T47D (cell line): ENCODE results near the gene SAMMSON.

ENCODE experiments used
- DNase-seq, 2 experiments: peaks; one replicate each; pipeline versions ENCODE4 v3.0.0 to v3.0.0-alpha.2; 2011 to 2012; ENCODE audit warnings: low read depth in 1 of 2, low spot score in 1 of 2
- JUND ChIP-seq: IDR thresholded peaks from 2 replicates; pipeline ENCODE4 v1.6.1; 2012; ENCODE audit warnings: low read depth
- in situ Hi-C: cut with HindIII; loops from 2 replicates; pipeline ENCODE4 v1.10.0; 2016; ENCODE audit warnings: low sequenced_read_pairs, low pct_unique_long_range_greater_than_20kb

SAMMSON gene

GRCh38 chr3:69993757-69994156 is 5.8 kb upstream of the SAMMSON start:
- TF ChIP-seq JUND, result no peak
- in situ Hi-C loops, result no loop called here
- no peak for DNase-seq

- no peak for TF ChIP-seq JUND
- in situ Hi-C loops, result no loop called here
- DNase-seq, result no peak
Measured at GRCh38 chr3:69994919-69995318, 4.6 kb upstream of the SAMMSON start.

- in situ Hi-C loops, result no loop called here
- no peak for DNase-seq
- no peak for TF ChIP-seq JUND
Measured at GRCh38 chr3:69997631-69998307, 1.8 kb upstream of the SAMMSON start.

GRCh38 chr3:69998759-69999139 is 784 bp upstream of the SAMMSON start:
- no peak for DNase-seq
- no peak for TF ChIP-seq JUND
- in situ Hi-C loops, result no loop called here

GRCh38 chr3:70000028-70000410 is 486 bp downstream of the SAMMSON start:
- in situ Hi-C loops, result no loop called here
- no peak for TF ChIP-seq JUND
- no peak for DNase-seq

- TF ChIP-seq JUND, result no peak
- in situ Hi-C loops, result no loop called here
- DNase-seq, result no peak
Measured at GRCh38 chr3:70000563-70001081, 1.1 kb downstream of the SAMMSON start.

- no peak for TF ChIP-seq JUND
- in situ Hi-C loops, result no loop called here
Measured at GRCh38 chr3:70003119-70003518, 3.6 kb downstream of the SAMMSON start.

GRCh38 chr3:70006089-70006488 is 6.6 kb downstream of the SAMMSON start:
- in situ Hi-C loops, result no loop called here

More at GRCh38 chr3:70003119-70003518, 3.6 kb downstream of the SAMMSON start:
- no peak for DNase-seq

GRCh38 chr3:70010346-70010745 is 10.8 kb downstream of the SAMMSON start:
- DNase-seq, result no peak
- in situ Hi-C loops, result no loop called here
- TF ChIP-seq JUND, result no peak

More at GRCh38 chr3:70006089-70006488, 6.6 kb downstream of the SAMMSON start:
- no peak for DNase-seq
- no peak for TF ChIP-seq JUND

- no peak for TF ChIP-seq JUND
- no peak for DNase-seq
- in situ Hi-C loops, result no loop called here
Measured at GRCh38 chr3:70011582-70011981, 12.0 kb downstream of the SAMMSON start.

- DNase-seq, result no peak
- in situ Hi-C loops, result no loop called here
- TF ChIP-seq JUND, result no peak
Measured at GRCh38 chr3:70020906-70021660, 21.6 kb downstream of the SAMMSON start.

- no peak for TF ChIP-seq JUND
- in situ Hi-C loops, result no loop called here
- DNase-seq, result no peak
Measured at GRCh38 chr3:70028361-70028760, 28.8 kb downstream of the SAMMSON start.

GRCh38 chr3:70038693-70039092 is 39.2 kb downstream of the SAMMSON start:
- DNase-seq, result no peak
- in situ Hi-C loops, result no loop called here
- TF ChIP-seq JUND, result no peak

GRCh38 chr3:70040386-70040785 is 40.9 kb downstream of the SAMMSON start:
- no peak for TF ChIP-seq JUND
- in situ Hi-C loops, result no loop called here
- DNase-seq, result no peak
